Gastrocnemius medialis (tissue), 4 donors: ENCODE measurements around the gene DNAH2. TPM values are rescaled to one million over a fixed set of nuclear protein-coding genes. Genes with fewer than 3 reads are reported as not detected.

ENCODE experiments used
- ATAC-seq, 2 donors: fragments of 150-250 bp; one replicate each; pipeline ENCODE4 v1.9.1; 2016
- DNase-seq, 2 donors: peaks; one replicate each; pipeline ENCODE4 v3.0.0-alpha.2; 2019
- H3K27ac ChIP-seq, 4 donors: fragments of 200-600 bp; sonication (generic); 1 replicate in 1 of 4; 2 replicates in 3 of 4; pipeline ENCODE4 v1.5.1; 2016 to 2018; ENCODE audit warnings: mild to moderate bottlenecking in 2 of 4, moderate library complexity in 1 of 4
- H3K27me3 ChIP-seq, 3 donors: fragments of 200-600 bp; sonication (generic) in 2 of 3; 1 replicate in 1 of 3; 2 replicates in 2 of 3; pipeline versions ENCODE4 v1.5.1 to v1.6.0; 2016 to 2019; ENCODE audit warnings: mild to moderate bottlenecking in 1 of 3, moderate library complexity in 1 of 3
- H3K36me3 ChIP-seq, 2 donors: fragments of 200-600 bp; sonication (generic) in 1 of 2; one replicate each; pipeline ENCODE4 v1.5.1; 2017 to 2018
- H3K4me1 ChIP-seq, 2 donors: fragments of 200-600 bp; sonication (generic) in 1 of 2; one replicate each; pipeline ENCODE4 v1.5.1; 2016 to 2017; ENCODE audit warnings: mild to moderate bottlenecking in 2 of 2
- H3K4me3 ChIP-seq, 4 donors: fragments of 200-600 bp; sonication (generic) in 3 of 4; 1 replicate in 1 of 4; 2 replicates in 3 of 4; pipeline ENCODE4 v1.5.1; 2016 to 2019; ENCODE audit warnings: mild to moderate bottlenecking in 2 of 4
- H3K9me3 ChIP-seq, 3 donors: fragments of 200-600 bp; sonication (generic) in 2 of 3; 1 replicate in 1 of 3; 2 replicates in 2 of 3; pipeline ENCODE4 v1.5.1; 2016 to 2019
- CTCF ChIP-seq, 5 experiments: fragments of 450-650 bp in 3 of 5; fragments of 200-600 bp in 2 of 5; sonication (generic) in 2 of 5; IDR thresholded peaks in 4 of 5; conservative IDR thresholded peaks in 1 of 5; 1 replicate in 4 of 5; 2 replicates in 1 of 5; pipeline ENCODE4 v1.5.1; 2016 to 2019; ENCODE audit warnings: antibody characterized with exemption in 5 of 5, mild to moderate bottlenecking in 3 of 5, moderate library complexity in 3 of 5
- POLR2A ChIP-seq, 2 donors: fragments of 450-650 bp; IDR thresholded peaks; one replicate each; pipeline ENCODE4 v1.6.1; 2017; ENCODE audit warnings: antibody characterized with exemption in 2 of 2, mild to moderate bottlenecking in 2 of 2, moderate library complexity in 2 of 2
- in situ Hi-C, 4 donors: fragments of 200-750 bp; cut with MboI; loops; one replicate each; pipeline versions ENCODE4 v1.15.0 to v1.8.0; 2017; ENCODE audit warnings: low sequenced_read_pairs in 4 of 4
- intact Hi-C: fragments of 100-400 bp; cut with DNase I; formaldehyde crosslinking; loops from one replicate; pipeline ENCODE4 v1.15.1; 2023; ENCODE audit warnings: low total_unique reads
- total RNA-seq, 4 donors: library from RNA; depleted of rRNA; stranded (reverse); fragments of >200 nt; gene quantifications; one replicate each; pipeline versions ENCODE4 v1.1.0 to v1.2.3, GENCODE V29; 2016

Gene DNAH2
- total RNA-seq, 4 donors from 2014 or later: not detected

- Histone ChIP-seq H3K4me1 (peaks cover 0 to 4% of the 10 kb centered on the region in 2 donors), H3K27ac (no peak overlapping the region), H3K9me3 (no peaks in the 10 kb centered on the region), H3K36me3 (no peaks in the 10 kb centered on the region), H3K27me3 (no peaks in the 10 kb centered on the region), H3K4me3 (no peak overlapping the region)
- intact Hi-C loops (no loop called here), in situ Hi-C loops (loop anchor here in 1 of 4 donors (10.0 kb wide), 1 partner anchor 60 kb away; no protein-coding TSS in a partner anchor)
- DNase-seq: no peak
- ATAC-seq: no peak
- TF ChIP-seq CTCF (IDR thresholded peaks at IDR 0.05 in 4 of 5, conservative IDR thresholded peaks at IDR 0.05 in 1 of 5) (no peak), POLR2A (IDR thresholded peaks at IDR 0.05) (no peak)
Measured at GRCh38 chr17:7755095-7755890, 37.7 kb downstream of the DNAH2 start.

GRCh38 chr17:7756968-7757367 lies 39.4 kb downstream of the DNAH2 start:
- in situ Hi-C loops (loop anchor here in 1 of 4 donors (10.0 kb wide), 1 partner anchor 58 kb away; no protein-coding TSS in a partner anchor), intact Hi-C loops (no loop called here)
- H3K27me3 ChIP-seq: no peaks in the 10 kb centered on the region

GRCh38 chr17:7763919-7764318 lies 46.4 kb downstream of the DNAH2 start:
- Histone ChIP-seq H3K27me3 (no peaks in the 10 kb centered on the region), H3K4me3 (no peak overlapping the region), H3K4me1 (no peaks in the 10 kb centered on the region), H3K27ac (no peak overlapping the region), H3K36me3 (no peaks in the 10 kb centered on the region), H3K9me3 (no peaks in the 10 kb centered on the region)
- in situ Hi-C loops: no loop called here
- no peak for ATAC-seq
- no peak for DNase-seq
- intact Hi-C loops: no loop called here
- TF ChIP-seq POLR2A (IDR thresholded peaks at IDR 0.05): no peak
- no peak for TF ChIP-seq CTCF (IDR thresholded peaks at IDR 0.05 in 4 of 5, conservative IDR thresholded peaks at IDR 0.05 in 1 of 5)

More at GRCh38 chr17:7756968-7757367, 39.4 kb downstream of the DNAH2 start:
- ATAC-seq (no peak), DNase-seq (no peak)
- H3K9me3 ChIP-seq: no peaks in the 10 kb centered on the region
- TF ChIP-seq CTCF (IDR thresholded peaks at IDR 0.05 in 4 of 5, conservative IDR thresholded peaks at IDR 0.05 in 1 of 5): no peak
- TF ChIP-seq POLR2A (IDR thresholded peaks at IDR 0.05): no peak
- no peak overlapping the region for H3K27ac ChIP-seq
- H3K36me3 ChIP-seq: no peaks in the 10 kb centered on the region
- H3K4me3 ChIP-seq: no peak overlapping the region
- H3K4me1 ChIP-seq: no peaks in the 10 kb centered on the region

GRCh38 chr17:7767004-7767403 lies 49.5 kb downstream of the DNAH2 start:
- peaks cover 0 to 4% (median 3%) of the 10 kb centered on the region in 3 donors for H3K27me3 ChIP-seq
- no peaks in the 10 kb centered on the region for H3K4me1 ChIP-seq
- no peaks in the 10 kb centered on the region for H3K9me3 ChIP-seq
- intact Hi-C loops (no loop called here), in situ Hi-C loops (no loop called here)
- no peak for ATAC-seq
- H3K4me3 ChIP-seq: no peak overlapping the region
- H3K36me3 ChIP-seq: no peaks in the 10 kb centered on the region
- no peak overlapping the region for H3K27ac ChIP-seq
- no peak for DNase-seq
- TF ChIP-seq POLR2A (IDR thresholded peaks at IDR 0.05) (no peak), CTCF (IDR thresholded peaks at IDR 0.05 in 4 of 5, conservative IDR thresholded peaks at IDR 0.05 in 1 of 5) (no peak)
